HepG2 (cell line): ENCODE measurements around the gene C9. TPM values are rescaled to one million over a fixed set of nuclear protein-coding genes. Genes with fewer than 3 reads are reported as not detected.

Experiments used
- ELF3 ChIP-seq: IDR thresholded peaks from 2 replicates; pipeline ENCODE4 v1.6.1; 2016; ENCODE audit warnings: missing genetic modification reagents, missing compliant biosample characterization
- FOXA3 ChIP-seq: IDR thresholded peaks from 2 replicates; pipeline ENCODE4 v1.6.1; 2016; ENCODE audit warnings: missing genetic modification reagents, missing compliant biosample characterization
- GATAD2A ChIP-seq: IDR thresholded peaks from 2 replicates; pipeline ENCODE4 v1.6.1; 2016
- HNRNPLL ChIP-seq: fragments of 200-400 bp; formaldehyde crosslinking; IDR thresholded peaks from 2 replicates; pipeline ENCODE4 v1.6.1; 2017; ENCODE audit warnings: mild to moderate bottlenecking, low read depth, low read length; ENCODE audit not compliant: poor library complexity, severe bottlenecking
- LRRFIP1 ChIP-seq: sonication (generic); formaldehyde crosslinking; conservative IDR thresholded peaks from 2 replicates; pipeline ENCODE4 v1.4.0; 2020; ENCODE audit warnings: missing genetic modification reagents
- NKX3-1 ChIP-seq: sonication (generic); formaldehyde crosslinking; IDR thresholded peaks from 2 replicates; pipeline ENCODE4 v1.5.0; 2020; ENCODE audit warnings: missing genetic modification reagents
- RARA ChIP-seq: IDR thresholded peaks from 2 replicates; pipeline ENCODE4 v1.6.1; 2016; ENCODE audit warnings: missing genetic modification reagents, missing compliant biosample characterization
- RFXAP ChIP-seq: sonication (generic); formaldehyde crosslinking; IDR thresholded peaks from 2 replicates; pipeline ENCODE4 v1.4.0; 2020; ENCODE audit warnings: missing genetic modification reagents, borderline replicate concordance
- TFE3 ChIP-seq: IDR thresholded peaks from 2 replicates; pipeline ENCODE4 v1.6.1; 2016
- TGIF2 ChIP-seq: IDR thresholded peaks from 2 replicates; pipeline ENCODE4 v1.6.1; 2016; ENCODE audit warnings: control low read depth, missing compliant biosample characterization
- TSC22D2 ChIP-seq: sonication (generic); formaldehyde crosslinking; IDR thresholded peaks from 2 replicates; pipeline ENCODE4 v1.5.1; 2020; ENCODE audit warnings: missing genetic modification reagents, mild to moderate bottlenecking, borderline replicate concordance
- ZBTB14 ChIP-seq: sonication (generic); formaldehyde crosslinking; IDR thresholded peaks from 2 replicates; pipeline ENCODE4 v1.4.0; 2020; ENCODE audit warnings: missing genetic modification reagents
- ZNF207 ChIP-seq: fragments of 450-650 bp; IDR thresholded peaks from 2 replicates; pipeline ENCODE4 v1.6.1; 2016; ENCODE audit warnings: antibody characterized with exemption, borderline replicate concordance
- ZNF850 ChIP-seq: sonication (generic); formaldehyde crosslinking; conservative IDR thresholded peaks from 2 replicates; pipeline ENCODE4 v1.9.0; 2021; ENCODE audit warnings: mild to moderate bottlenecking, missing genetic modification reagents
- polyA plus RNA-seq, 8 experiments: library from polyadenylated mRNA; depleted of rRNA in 3 of 8; stranded (reverse) in 7 of 8; unstranded in 1 of 8; fragments of >200 nt; fragmentation: Illumina TruSeq in 4 of 8; extraction: Trizol in 4 of 8; gene quantifications; 2 replicates each; pipeline versions ENCODE4 v1.2.1 to v1.2.3, GENCODE V29; 2011 to 2016; ENCODE audit warnings: low read depth in 4 of 8, missing spikeins in 1 of 8, mixed read lengths in 1 of 8; ENCODE audit not compliant: insufficient read depth in 1 of 8
- total RNA-seq, 5 experiments: library from RNA; depleted of rRNA; stranded (reverse); fragments of >200 nt; fragmentation: Illumina TruSeq; extraction: Trizol; gene quantifications; 2 replicates each; pipeline ENCODE4 v1.2.3, GENCODE V29; 2016; ENCODE audit warnings: low read depth in 1 of 5
- TF ChIP-seq, protein P1 (sequence below): sonication (generic); formaldehyde crosslinking; IDR thresholded peaks from 2 replicates; pipeline ENCODE4; 2020; ENCODE audit warnings: missing genetic modification reagents, mild to moderate bottlenecking, borderline replicate concordance
- TF ChIP-seq, protein P2 (sequence below): sonication (generic); formaldehyde crosslinking; IDR thresholded peaks from 2 replicates; pipeline ENCODE4 v1.5.0; 2020; ENCODE audit warnings: mild to moderate bottlenecking, missing genetic modification reagents

Gene C9
- total and polyA plus RNA-seq, 2 of the 13 experiments (the other 11 are each of a cell fraction or from before 2014, with no cell fraction given): not detected

DNA sequence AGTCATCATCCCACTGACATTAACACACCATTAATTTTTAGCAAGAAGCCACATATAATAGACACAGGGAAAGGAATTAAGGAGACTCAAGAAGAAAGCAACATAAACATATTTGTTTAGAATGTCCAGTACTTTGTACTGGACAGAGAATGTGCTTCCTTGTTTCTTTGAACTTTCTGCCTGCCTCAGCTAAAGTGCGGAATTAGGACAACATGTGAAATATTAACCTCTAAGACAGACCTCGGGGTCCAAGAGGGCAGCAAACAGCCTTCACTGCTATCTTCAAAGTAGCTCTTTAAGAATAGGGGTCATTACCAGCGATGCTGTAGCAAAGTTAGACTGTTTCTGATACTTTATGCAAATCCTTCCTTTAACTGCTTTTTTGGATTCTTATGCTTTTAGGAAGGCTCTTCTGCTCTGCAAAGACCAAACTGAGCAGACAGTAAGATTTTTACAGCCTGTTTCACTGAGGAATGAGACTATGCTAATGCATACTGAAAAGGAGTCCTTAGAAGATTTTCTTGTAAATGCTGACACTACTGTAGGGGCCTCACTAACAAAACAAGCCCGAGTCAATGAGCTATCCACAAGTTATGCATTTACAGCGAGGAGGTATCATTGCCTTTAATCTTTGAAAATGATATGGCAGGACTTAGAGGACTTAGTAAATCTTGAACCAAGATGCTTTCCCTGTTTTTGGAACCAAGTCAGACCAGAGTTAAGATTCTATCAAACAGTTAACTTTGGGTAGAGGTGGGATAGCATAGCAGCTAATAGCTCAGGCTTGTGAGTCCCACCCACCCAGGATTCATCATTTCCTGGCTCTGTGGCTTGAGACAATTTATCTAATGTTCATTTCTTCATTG, 36.7 kb upstream of the C9 start (continued):
- 0 out of 2 replicates have a peak, but pooled peaks have one; percentile 28 for TF ChIP-seq TFE3 (CRISPR knock-in tag)
- no peak for TF ChIP-seq ZNF207
- no peak for TF ChIP-seq TGIF2 (CRISPR knock-in tag)
- TF ChIP-seq, protein P1, sequence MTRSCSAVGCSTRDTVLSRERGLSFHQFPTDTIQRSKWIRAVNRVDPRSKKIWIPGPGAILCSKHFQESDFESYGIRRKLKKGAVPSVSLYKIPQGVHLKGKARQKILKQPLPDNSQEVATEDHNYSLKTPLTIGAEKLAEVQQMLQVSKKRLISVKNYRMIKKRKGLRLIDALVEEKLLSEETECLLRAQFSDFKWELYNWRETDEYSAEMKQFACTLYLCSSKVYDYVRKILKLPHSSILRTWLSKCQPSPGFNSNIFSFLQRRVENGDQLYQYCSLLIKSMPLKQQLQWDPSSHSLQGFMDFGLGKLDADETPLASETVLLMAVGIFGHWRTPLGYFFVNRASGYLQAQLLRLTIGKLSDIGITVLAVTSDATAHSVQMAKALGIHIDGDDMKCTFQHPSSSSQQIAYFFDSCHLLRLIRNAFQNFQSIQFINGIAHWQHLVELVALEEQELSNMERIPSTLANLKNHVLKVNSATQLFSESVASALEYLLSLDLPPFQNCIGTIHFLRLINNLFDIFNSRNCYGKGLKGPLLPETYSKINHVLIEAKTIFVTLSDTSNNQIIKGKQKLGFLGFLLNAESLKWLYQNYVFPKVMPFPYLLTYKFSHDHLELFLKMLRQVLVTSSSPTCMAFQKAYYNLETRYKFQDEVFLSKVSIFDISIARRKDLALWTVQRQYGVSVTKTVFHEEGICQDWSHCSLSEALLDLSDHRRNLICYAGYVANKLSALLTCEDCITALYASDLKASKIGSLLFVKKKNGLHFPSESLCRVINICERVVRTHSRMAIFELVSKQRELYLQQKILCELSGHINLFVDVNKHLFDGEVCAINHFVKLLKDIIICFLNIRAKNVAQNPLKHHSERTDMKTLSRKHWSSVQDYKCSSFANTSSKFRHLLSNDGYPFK (CRISPR knock-in tag): no peak
- no peak for TF ChIP-seq FOXA3 (CRISPR knock-in tag)
- TF ChIP-seq HNRNPLL: no peak
- peak; percentile 60 for TF ChIP-seq RARA
- TF ChIP-seq ELF3 (CRISPR knock-in tag): peak; percentile 46; the same call in 1 of the 2 replicates
- no peak for TF ChIP-seq NKX3-1 (CRISPR knock-in tag)
- TF ChIP-seq, protein P2, sequence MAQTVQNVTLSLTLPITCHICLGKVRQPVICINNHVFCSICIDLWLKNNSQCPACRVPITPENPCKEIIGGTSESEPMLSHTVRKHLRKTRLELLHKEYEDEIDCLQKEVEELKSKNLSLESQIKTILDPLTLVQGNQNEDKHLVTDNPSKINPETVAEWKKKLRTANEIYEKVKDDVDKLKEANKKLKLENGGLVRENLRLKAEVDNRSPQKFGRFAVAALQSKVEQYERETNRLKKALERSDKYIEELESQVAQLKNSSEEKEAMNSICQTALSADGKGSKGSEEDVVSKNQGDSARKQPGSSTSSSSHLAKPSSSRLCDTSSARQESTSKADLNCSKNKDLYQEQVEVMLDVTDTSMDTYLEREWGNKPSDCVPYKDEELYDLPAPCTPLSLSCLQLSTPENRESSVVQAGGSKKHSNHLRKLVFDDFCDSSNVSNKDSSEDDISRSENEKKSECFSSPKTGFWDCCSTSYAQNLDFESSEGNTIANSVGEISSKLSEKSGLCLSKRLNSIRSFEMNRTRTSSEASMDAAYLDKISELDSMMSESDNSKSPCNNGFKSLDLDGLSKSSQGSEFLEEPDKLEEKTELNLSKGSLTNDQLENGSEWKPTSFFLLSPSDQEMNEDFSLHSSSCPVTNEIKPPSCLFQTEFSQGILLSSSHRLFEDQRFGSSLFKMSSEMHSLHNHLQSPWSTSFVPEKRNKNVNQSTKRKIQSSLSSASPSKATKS: no peak
- TF ChIP-seq GATAD2A: peak; percentile 78
- TF ChIP-seq LRRFIP1 (CRISPR knock-in tag): no peak
- TF ChIP-seq ZBTB14 (CRISPR knock-in tag): no peak
- TF ChIP-seq RFXAP (CRISPR knock-in tag): no peak
- TF ChIP-seq ZNF850 (CRISPR knock-in tag): no peak
- TF ChIP-seq TSC22D2 (CRISPR knock-in tag): no peak
